Upper lobe of left lung (tissue), 4 donors: Measurements from ENCODE around the gene RACGAP1.

Source experiments
- CTCF ChIP-seq, 6 experiments: fragments of 450-650 bp in 4 of 6; fragments of 200-600 bp in 2 of 6; sonication (generic) in 2 of 6; IDR thresholded peaks; one replicate each; pipeline ENCODE4 v1.5.1; 2016 to 2019; ENCODE audit warnings: antibody characterized with exemption in 6 of 6
- EP300 ChIP-seq, 4 donors: sonication (generic); formaldehyde crosslinking; IDR thresholded peaks; one replicate each; pipeline ENCODE4 v1.5.1; 2017; ENCODE audit warnings: antibody characterized with exemption in 4 of 4, control low read depth in 2 of 4
- POLR2A ChIP-seq, 4 donors: fragments of 450-650 bp; IDR thresholded peaks; one replicate each; pipeline ENCODE4 v1.5.1; 2016 to 2017; ENCODE audit warnings: antibody characterized with exemption in 4 of 4, mild to moderate bottlenecking in 2 of 4
- POLR2AphosphoS5 ChIP-seq, 2 donors: sonication (generic); formaldehyde crosslinking; IDR thresholded peaks; one replicate each; pipeline ENCODE4 v1.5.1; 2017; ENCODE audit warnings: antibody characterized with exemption in 2 of 2

- TF ChIP-seq POLR2AphosphoS5 (IDR thresholded peaks at IDR 0.05) = no peak
- TF ChIP-seq CTCF (IDR thresholded peaks at IDR 0.05) = no peak
- TF ChIP-seq POLR2A (IDR thresholded peaks at IDR 0.05) = no peak
- no peak for TF ChIP-seq EP300 (IDR thresholded peaks at IDR 0.05)
These were observed 82.2 kb downstream of the RACGAP1 start for GRCh38 chr12:49942921-49943624.
